Stimulated activated CD8-positive, alpha-beta memory T cell treated with anti-CD3 and anti-CD28 coated beads, Interleukin-15, amount 100 ng/mL, for 48 hours (primary cell): Measurements from ENCODE around the gene CCDC43.
A peak's percentile ranks its signal among the peaks of the same experiment; 100 is the strongest.
"Not testable (repeated sequence)": the region's sequence is repeated elsewhere in the genome, so short reads cannot be mapped to it uniquely, and the experiment has no call there.

Experiments
- DNase-seq, 2 donors: peaks; one replicate each; pipeline ENCODE4 v3.0.0-alpha.2; 2020; ENCODE audit warnings: low read depth in 2 of 2

The CCDC43 gene, protein sequence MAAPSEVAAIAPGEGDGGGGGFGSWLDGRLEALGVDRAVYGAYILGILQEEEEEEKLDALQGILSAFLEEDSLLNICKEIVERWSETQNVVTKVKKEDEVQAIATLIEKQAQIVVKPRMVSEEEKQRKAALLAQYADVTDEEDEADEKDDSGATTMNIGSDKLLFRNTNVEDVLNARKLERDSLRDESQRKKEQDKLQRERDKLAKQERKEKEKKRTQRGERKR

GRCh38 chr17:44689477-44690217, at the start of gene CCDC43:
Gene CCDC43 (minus strand): TSS chr17:44689776. CDS start chr17:44689753, 23 bp downstream.
- peak; percentile 86 to 87 for DNase-seq

DNA sequence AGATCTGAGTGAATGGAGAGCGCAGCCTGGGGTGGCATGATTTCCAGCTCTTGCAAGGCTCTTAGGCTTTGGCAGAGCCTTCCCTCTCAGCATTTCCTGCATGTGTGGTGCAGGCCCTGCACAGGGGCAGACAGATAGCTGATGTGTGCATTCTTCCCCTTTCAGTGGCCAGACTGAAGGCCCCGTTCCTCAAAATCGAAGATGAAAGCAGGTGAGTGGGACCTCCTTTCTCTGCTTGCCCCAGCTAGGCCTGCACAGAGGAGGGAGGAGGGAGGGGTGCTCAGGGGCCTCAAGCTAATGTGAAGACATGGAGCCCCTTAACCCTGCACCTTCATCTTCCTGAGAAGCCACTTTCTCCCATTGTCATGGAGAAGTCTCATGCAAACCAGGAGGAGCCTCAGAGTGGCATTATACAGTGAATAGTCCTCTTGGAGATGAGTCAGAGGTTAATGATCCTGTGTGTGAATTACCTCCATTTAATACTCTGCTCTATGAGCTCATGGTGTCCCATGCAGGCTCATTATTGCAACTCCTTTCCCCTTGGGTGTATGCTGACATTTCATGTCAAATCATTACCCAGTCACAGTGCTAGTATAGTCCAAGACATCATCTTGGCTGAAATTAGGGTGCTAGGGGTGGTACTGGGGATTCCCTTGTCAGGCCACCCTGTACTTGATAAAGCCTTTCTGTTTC, 48.8 kb upstream of the CCDC43 start:
- DNase-seq = no peak

DNA sequence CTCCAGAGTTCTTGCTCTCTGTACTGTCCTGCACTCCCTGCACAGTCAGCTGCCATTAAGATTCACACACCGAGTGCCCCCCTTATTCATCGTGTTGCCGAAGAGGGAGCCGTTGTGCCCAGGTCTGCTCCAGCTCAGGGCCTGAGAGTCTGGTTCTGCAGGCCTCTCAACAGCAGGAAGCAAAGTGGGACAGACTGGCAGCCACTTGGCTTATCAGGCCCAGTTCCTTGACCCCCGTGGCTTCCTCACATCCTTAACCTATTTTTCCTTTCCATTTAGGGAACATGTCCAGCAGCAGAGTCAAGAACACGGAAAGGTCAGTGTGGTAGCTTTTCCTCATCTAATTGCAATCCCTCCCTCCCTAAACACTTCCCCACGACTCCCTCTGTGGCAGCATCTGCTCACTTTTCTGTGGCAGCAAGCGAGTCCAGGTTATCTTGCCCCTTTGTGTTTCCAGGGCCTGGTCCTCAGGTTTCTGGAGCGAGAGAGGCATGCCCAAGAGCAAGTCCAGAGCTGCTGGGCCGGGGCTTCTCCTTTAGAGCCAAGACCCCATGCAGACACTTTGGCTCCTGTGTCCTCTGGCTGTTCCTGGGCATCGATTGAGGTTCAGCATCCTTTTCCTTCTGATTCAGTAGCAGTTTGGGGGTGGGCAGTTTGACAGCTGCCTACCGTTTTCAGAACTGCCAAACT, 47.1 kb upstream of the CCDC43 start:
- no peak for DNase-seq

- no peak for DNase-seq
Observed at GRCh38 chr17:44734272-44734671, 44.7 kb upstream of the CCDC43 start.

DNA sequence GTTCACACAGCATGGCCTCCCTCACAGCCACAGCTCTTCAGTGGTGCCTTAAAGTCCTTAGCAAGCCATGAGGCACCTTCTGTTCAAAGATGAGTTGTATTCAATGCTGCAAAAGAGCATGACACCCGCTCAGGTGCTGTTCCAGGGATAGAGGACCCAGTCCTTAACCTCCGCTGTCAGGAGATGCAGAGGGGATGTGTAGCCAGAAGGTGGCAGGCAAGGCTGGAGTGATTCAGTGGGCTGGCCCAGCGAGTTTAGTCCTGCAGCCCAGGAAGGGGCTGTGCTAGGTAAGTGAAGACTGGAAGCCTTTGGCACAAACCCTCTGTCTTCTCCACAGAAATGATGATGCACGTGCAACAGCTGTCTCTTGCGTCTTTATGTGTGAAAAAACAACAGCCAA, 44.2 kb upstream of the CCDC43 start:
- DNase-seq = no peak

DNA sequence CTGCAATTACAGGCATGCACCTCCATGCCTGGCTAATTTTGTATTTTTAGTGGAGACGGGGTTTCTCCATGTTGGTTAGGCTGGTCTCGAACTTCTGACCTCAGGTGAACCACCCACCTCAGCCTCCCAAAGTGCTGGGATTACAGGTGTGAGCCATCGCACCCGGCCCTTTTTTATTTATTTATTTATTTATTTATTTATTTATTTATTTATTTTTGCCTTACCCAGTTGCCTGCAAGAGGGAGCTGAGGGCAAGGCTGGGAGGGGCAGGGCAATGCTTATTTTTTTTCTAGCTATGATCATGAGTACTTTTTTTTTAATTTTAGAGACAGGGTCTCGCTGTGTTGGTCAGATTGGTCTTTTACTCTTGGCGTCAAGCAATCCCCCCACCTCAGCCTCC, 36.5 kb upstream of the CCDC43 start:
- not testable (repeated sequence) for DNase-seq

- no peak for DNase-seq
Observed at GRCh38 chr17:44722254-44722653, 32.7 kb upstream of the CCDC43 start.

GRCh38 chr17:44719444-44719843, 29.9 kb upstream of the CCDC43 start:
- DNase-seq = no peak

- peak; percentile 64 to 65 for DNase-seq
Observed at GRCh38 chr17:44708401-44709263, 19.1 kb upstream of the CCDC43 start, which contains the start of gene DBF4B. Gene DBF4B (plus strand): TSS chr17:44708665. CDS start chr17:44708821, 156 bp downstream.

GRCh38 chr17:44707755-44708400, 18.3 kb upstream of the CCDC43 start:
- no peak for DNase-seq

DNA sequence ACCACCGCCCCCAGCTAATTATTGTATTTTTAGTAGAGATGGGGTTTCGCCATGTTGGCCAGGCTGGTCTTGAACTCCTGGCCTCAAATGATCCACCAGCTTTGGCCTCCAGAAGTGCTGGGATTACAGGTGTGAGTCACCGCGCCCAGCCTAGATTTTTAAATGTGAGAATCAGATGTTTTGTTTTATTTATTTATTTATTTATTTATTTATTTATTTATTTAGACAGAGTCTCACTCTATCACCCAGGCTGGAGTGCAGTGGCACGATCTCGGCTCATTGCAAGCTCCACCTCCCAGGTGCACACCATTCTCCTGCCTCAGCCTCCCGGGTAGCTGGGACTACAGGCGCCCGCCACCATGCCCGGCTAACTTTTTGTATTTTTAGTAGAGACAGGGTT, 10.7 kb upstream of the CCDC43 start:
- DNase-seq = not testable (repeated sequence)

DNA sequence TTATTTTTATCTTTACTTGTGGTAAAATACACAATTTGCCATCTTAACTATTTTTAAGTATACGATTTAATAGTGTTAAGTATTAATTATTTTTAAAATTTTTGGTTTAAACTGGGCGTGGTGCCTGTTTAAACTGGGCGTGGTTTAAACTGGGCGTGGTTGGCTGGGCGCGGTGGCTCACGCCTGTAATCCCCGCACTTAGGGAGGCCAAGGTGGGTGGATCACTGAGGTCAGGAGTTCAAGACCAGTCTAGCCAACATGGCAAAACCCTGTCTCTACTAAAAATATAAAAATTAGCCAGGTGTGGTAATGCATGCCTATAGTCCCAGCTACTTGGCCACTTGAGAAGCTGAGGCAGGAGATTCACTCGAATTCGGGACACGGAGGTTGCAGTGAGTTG, 4.0 kb upstream of the CCDC43 start:
- DNase-seq = no peak

- DNase-seq = not testable (repeated sequence)
Observed at GRCh38 chr17:44690746-44691306, 1.2 kb upstream of the CCDC43 start.

- DNase-seq = no peak
Observed at GRCh38 chr17:44688675-44689476, 700 bp downstream of the CCDC43 start.

DNA sequence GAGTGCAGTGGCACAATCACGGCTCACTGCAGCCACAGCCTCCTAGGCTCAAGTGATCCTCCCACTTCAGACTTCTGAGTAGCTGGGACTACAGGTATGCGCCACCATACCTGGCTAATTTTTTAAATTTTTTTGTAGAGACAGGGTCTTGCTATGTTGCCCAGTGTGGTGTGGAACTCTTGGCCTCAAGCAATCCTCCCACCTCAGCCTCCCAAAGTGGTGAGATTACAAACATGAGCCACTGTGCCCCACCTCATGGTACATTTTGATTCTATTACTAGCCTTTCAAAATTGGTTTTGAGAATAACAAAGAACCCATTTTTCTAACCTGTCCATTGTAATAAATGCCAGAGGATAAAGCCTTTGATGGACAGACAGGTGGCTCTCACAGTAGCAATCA, 1.4 kb downstream of the CCDC43 start:
- no peak for DNase-seq

DNA sequence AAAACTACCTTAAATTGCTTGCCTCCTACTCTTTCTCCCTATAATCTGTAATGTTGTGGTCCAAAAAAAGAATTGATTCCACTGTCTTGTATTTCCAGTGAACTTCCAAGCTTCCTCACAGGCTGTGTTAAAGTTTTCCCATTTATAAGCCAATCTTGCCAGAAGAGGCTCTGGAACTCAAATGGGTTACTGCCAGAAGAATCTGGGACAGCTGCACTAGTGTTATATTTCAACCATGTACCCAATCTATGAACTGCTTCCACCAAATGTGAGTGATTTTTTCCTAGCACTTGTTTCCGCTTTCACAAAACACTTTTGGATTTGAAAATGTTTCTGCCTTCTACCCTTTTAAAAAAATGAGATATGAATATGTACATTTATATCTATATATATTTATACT, 1.8 kb downstream of the CCDC43 start:
- DNase-seq = no peak

- DNase-seq = not testable (repeated sequence)
Observed at GRCh38 chr17:44683303-44683702, 6.3 kb downstream of the CCDC43 start.

GRCh38 chr17:44677136-44677535, 12.4 kb downstream of the CCDC43 start:
- no peak for DNase-seq

- DNase-seq = no peak
Observed at GRCh38 chr17:44673893-44674292, 15.7 kb downstream of the CCDC43 start.
